ENCODE data around the gene ARL17A.
"Not testable (repeated sequence)": the region's sequence is repeated elsewhere in the genome, so short reads cannot be mapped to it uniquely, and the experiment has no call there.

DNA sequence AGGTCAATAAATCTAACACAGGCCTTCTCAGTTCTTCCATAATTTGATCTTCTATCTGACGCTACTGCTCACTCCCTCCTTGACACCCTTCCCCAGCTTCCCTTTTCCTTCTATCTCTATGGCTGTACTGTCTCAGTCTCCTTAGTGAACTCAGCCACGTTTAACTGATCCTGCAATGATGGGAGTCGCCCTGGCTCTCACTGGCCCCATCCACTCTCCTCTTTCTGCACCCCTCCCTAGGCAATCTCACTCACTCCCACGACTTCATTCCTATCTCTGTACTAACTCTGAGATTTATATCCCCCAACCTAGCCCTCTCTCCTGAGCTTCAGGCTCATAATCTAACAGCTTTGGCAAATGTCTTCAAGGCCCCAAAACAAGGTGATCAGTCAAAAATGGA is 7.7 kb downstream of the ARL17A start:
- TF ChIP-seq, protein P1, sequence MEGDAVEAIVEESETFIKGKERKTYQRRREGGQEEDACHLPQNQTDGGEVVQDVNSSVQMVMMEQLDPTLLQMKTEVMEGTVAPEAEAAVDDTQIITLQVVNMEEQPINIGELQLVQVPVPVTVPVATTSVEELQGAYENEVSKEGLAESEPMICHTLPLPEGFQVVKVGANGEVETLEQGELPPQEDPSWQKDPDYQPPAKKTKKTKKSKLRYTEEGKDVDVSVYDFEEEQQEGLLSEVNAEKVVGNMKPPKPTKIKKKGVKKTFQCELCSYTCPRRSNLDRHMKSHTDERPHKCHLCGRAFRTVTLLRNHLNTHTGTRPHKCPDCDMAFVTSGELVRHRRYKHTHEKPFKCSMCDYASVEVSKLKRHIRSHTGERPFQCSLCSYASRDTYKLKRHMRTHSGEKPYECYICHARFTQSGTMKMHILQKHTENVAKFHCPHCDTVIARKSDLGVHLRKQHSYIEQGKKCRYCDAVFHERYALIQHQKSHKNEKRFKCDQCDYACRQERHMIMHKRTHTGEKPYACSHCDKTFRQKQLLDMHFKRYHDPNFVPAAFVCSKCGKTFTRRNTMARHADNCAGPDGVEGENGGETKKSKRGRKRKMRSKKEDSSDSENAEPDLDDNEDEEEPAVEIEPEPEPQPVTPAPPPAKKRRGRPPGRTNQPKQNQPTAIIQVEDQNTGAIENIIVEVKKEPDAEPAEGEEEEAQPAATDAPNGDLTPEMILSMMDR (IDR thresholded peaks at IDR 0.05), result not testable (repeated sequence)
- TF ChIP-seq POLR2A (IDR thresholded peaks at IDR 0.05; ENCODE audit: low read depth), result not testable (repeated sequence)

Data from esophagus muscularis mucosa (tissue), 3 donors.